Measurements from ENCODE around the gene NAA15.
A peak's percentile ranks its signal among the peaks of the same experiment; 100 is the strongest.

GRCh38 chr4:139301821-139302611 lies 711 bp downstream of the NAA15 start, which contains the start of gene NDUFC1:
- TF ChIP-seq CTCF (IDR thresholded peaks at IDR 0.05) (peak in 5 of 7 experiments; percentile 9 to 38 (median 29)), POLR2A (IDR thresholded peaks at IDR 0.05) (peak in 2 of 3 donors; percentile 51 to 59)
